ENCODE data around the gene PODNL1. TPM values are rescaled to one million over a fixed set of nuclear protein-coding genes. Genes with fewer than 3 reads are reported as not detected.

Gene PODNL1
- total and polyA plus RNA-seq, 2 of the 13 experiments (the other 11 are each of a cell fraction or from before 2014, with no cell fraction given) = 0.18 TPM; not detected in 1

DNA sequence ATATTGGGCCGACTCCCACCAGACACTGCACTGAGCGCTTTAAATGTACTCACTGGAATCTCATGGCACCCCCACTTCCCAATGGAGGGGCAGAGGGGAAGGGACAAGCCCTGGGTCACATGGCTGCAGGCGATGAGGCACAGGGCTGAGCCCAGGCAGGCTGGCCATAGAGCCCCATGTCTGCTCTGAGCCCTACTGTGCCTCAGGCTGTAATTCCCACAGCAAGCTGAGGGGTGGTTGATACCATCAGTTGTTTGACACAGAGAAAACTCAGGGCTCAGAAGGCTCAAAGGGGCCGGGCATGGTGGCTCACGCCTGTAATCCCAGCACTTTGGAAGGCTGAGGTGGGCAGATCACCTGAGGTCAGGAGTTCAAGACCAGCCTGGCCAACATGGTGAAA lies 42.8 kb upstream of the PODNL1 start (continued):
- no peak for TF ChIP-seq SNRNP70 (IDR thresholded peaks at IDR 0.05; ENCODE audit: low read depth, low read length)

DNA sequence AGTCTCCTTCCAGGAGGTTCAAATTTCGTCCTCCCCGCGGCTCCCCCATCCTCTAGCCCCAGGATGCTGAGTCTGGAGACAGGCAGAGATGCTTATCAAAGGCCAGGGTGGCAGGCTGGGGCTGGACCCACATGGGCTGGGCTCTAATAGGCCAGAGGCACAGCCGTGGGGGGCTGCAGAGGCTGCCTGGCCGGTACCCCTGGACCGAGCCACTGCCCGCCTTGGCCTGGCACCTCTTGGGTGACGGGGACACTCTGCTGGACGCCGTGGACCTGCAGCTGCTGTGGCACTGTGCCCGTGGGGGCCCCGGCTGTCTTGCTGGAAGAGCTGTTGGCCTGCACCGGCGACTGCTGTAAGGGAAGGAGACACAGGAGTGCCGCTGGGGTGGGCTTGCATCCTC lies 42.1 kb upstream of the PODNL1 start:
- Histone ChIP-seq H3K9ac (ENCODE audit: insufficient read depth, low read depth, low read length) (no peak overlapping the region), H3K27ac (ENCODE audit: extremely low read length, insufficient read depth, low read length) (no peak overlapping the region), H3K4me3 (replicated peaks in 1 of 3; ENCODE audit: insufficient read depth in 1 of 3, low read depth in 2 of 3, low read length in 3 of 3) (no peak overlapping the region), H3K9me3 (ENCODE audit: low read length) (no peaks in the 10 kb centered on the region), H3K4me2 (ENCODE audit: low read depth, low read length) (no peak overlapping the region), H3K27me3 (ENCODE audit: control insufficient read depth in 1 of 2, insufficient read depth in 2 of 2, low read length in 2 of 2) (no peaks in the 10 kb centered on the region), H3K36me3 (replicated peaks in 1 of 2; ENCODE audit: control insufficient read depth in 1 of 2, insufficient read depth in 2 of 2, low read length in 2 of 2) (peaks cover 10 to 18% of the 10 kb centered on the region in 2 experiments; a peak in 3 of 5 replicates), H2AFZ (ENCODE audit: low read length) (no peak overlapping the region), H3K4me1 (ENCODE audit: insufficient read depth, low read length) (peaks cover 8% of the 10 kb centered on the region), H3K79me2 (ENCODE audit: insufficient read depth, low read length) (no peaks in the 10 kb centered on the region), H4K20me1 (ENCODE audit: insufficient read depth, low read length) (no peaks in the 10 kb centered on the region)
- ChIA-PET POLR2A (no interaction called here), CTCF (ENCODE audit: low intra/inter-chr PET ratio, low total read pairs) (no interaction called here)
- BruUV-seq (replicated peaks) = no TSS peak
- intact Hi-C loops (cut with micrococcal nuclease; ENCODE audit: unreplicated experiment) = no loop called here
- no peak for TF ChIP-seq ZNF841 (CRISPR knock-in tag; IDR thresholded peaks at IDR 0.05; ENCODE audit: borderline replicate concordance)
- TF ChIP-seq YEATS2 (CRISPR knock-in tag; IDR thresholded peaks at IDR 0.05; ENCODE audit: borderline replicate concordance) = no peak
- no peak for TF ChIP-seq SRSF9 (IDR thresholded peaks at IDR 0.05; ENCODE audit: borderline replicate concordance, insufficient read depth, low read depth, low read length, poor library complexity, severe bottlenecking)
- TF ChIP-seq ZNF354B (CRISPR knock-in tag; IDR thresholded peaks at IDR 0.05) = no peak
- no peak for TF ChIP-seq ZNF672 (CRISPR knock-in tag; IDR thresholded peaks at IDR 0.05)
- TF ChIP-seq KAT7 (CRISPR knock-in tag; IDR thresholded peaks at IDR 0.05; ENCODE audit: borderline replicate concordance) = no peak
- no peak for TF ChIP-seq ZNF749 (CRISPR knock-in tag; IDR thresholded peaks at IDR 0.05; ENCODE audit: borderline replicate concordance)
- TF ChIP-seq ZFYVE20 (CRISPR knock-in tag; IDR thresholded peaks at IDR 0.05; ENCODE audit: borderline replicate concordance, low read depth) = no peak
- no peak for TF ChIP-seq ZNF615 (CRISPR knock-in tag; IDR thresholded peaks at IDR 0.05; ENCODE audit: borderline replicate concordance)
- TF ChIP-seq, protein P1, sequence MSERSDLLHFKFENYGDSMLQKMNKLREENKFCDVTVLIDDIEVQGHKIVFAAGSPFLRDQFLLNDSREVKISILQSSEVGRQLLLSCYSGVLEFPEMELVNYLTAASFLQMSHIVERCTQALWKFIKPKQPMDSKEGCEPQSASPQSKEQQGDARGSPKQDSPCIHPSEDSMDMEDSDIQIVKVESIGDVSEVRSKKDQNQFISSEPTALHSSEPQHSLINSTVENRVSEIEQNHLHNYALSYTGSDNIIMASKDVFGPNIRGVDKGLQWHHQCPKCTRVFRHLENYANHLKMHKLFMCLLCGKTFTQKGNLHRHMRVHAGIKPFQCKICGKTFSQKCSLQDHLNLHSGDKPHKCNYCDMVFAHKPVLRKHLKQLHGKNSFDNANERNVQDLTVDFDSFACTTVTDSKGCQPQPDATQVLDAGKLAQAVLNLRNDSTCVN (CRISPR knock-in tag; IDR thresholded peaks at IDR 0.05; ENCODE audit: borderline replicate concordance) = no peak
- no peak for TF ChIP-seq ZNF264 (CRISPR knock-in tag; IDR thresholded peaks at IDR 0.05)
- TF ChIP-seq FOXO1 (CRISPR knock-in tag; IDR thresholded peaks at IDR 0.05) = no peak
- ATAC-seq (no peak), FAIRE-seq (no peak), DNase-seq (ENCODE audit: low spot score) (no peak)
- 90% methylated on average over 2 of the region's 15 CpGs for WGBS (ENCODE audit: low lambda C conversion rate)
- in situ Hi-C loops (cut with HindIII; ENCODE audit: extremely low pct_ligation_motif_present, low pct_unique_long_range_greater_than_20kb) = no loop called here
